Stomach (tissue), 4 donors: ENCODE results near the gene BMPR2.

ENCODE experiments used
- EP300 ChIP-seq: sonication (generic); formaldehyde crosslinking; IDR thresholded peaks from one replicate; pipeline ENCODE4 v1.6.1; 2017; ENCODE audit warnings: antibody characterized with exemption
- POLR2A ChIP-seq, 4 donors: fragments of 450-650 bp; IDR thresholded peaks; one replicate each; pipeline ENCODE4 v1.6.1; 2016; ENCODE audit warnings: antibody characterized with exemption in 4 of 4, control low read depth in 2 of 4, mild to moderate bottlenecking in 1 of 4, moderate library complexity in 1 of 4
- TF ChIP-seq, protein P1 (sequence below), 7 experiments: fragments of 450-650 bp in 4 of 7; fragments of 200-600 bp in 3 of 7; sonication (generic) in 3 of 7; IDR thresholded peaks; one replicate each; pipeline ENCODE4 v1.5.1; 2016 to 2019; ENCODE audit warnings: antibody characterized with exemption in 7 of 7, control low read depth in 2 of 7, mild to moderate bottlenecking in 1 of 7

DNA sequence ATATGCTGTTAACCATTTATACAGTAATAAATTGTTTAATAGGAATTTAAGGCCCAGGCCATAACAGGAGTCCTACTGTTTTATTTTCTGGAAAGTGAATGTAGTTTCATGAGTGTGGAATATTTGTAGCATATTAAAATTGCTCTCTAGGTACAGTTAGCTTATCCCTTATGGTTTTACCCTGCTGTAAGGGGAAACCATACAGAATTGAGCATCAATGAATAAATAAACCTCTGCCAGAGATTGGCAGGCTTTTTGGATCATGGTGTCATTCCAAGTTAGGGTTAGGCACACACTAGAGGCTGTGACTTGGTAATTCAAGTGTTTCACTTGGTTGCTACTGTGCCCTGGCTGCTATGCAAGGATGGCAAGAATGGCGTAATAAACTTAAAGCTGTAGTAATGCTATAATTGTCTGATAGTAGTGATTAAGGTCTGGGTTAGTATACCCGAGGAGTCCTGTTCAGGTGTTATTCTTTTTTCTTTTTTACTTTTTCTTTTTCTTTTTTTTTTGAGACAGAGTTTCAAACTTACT, 30.4 kb downstream of the BMPR2 start:
- no peak for TF ChIP-seq EP300
- TF ChIP-seq, protein P1, sequence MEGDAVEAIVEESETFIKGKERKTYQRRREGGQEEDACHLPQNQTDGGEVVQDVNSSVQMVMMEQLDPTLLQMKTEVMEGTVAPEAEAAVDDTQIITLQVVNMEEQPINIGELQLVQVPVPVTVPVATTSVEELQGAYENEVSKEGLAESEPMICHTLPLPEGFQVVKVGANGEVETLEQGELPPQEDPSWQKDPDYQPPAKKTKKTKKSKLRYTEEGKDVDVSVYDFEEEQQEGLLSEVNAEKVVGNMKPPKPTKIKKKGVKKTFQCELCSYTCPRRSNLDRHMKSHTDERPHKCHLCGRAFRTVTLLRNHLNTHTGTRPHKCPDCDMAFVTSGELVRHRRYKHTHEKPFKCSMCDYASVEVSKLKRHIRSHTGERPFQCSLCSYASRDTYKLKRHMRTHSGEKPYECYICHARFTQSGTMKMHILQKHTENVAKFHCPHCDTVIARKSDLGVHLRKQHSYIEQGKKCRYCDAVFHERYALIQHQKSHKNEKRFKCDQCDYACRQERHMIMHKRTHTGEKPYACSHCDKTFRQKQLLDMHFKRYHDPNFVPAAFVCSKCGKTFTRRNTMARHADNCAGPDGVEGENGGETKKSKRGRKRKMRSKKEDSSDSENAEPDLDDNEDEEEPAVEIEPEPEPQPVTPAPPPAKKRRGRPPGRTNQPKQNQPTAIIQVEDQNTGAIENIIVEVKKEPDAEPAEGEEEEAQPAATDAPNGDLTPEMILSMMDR (IDR thresholded peaks at IDR 0.05) = no peak
- no peak for TF ChIP-seq POLR2A (IDR thresholded peaks at IDR 0.05)
